Motor neuron (in vitro differentiated cells): ENCODE data around the gene LAMA2. TPM values are rescaled to one million over a fixed set of nuclear protein-coding genes. Genes with fewer than 3 reads are reported as not detected.
A peak's percentile ranks its signal among the peaks of the same experiment; 100 is the strongest.

Experiments used
- ATAC-seq, 8 experiments: fragments of 200-7000 bp; cut with Tn5 transposase; replicated peaks in 6 of 8; 2 replicates each; pipeline ENCODE4 v1.8.0; 2021; ENCODE audit warnings: mild to moderate bottlenecking in 8 of 8, moderate library complexity in 8 of 8
- H3K27ac ChIP-seq, 2 donors: fragments of 250-450 bp; sonication (Bioruptor Pico); 2 replicates each; pipeline ENCODE4 v1.9.0; 2021; ENCODE audit warnings: antibody characterized with exemption in 2 of 2, mild to moderate bottlenecking in 2 of 2, moderate library complexity in 1 of 2
- H3K4me1 ChIP-seq, 2 donors: fragments of 250-450 bp; sonication (Bioruptor Pico); replicated peaks in 1 of 2; 2 replicates each; pipeline ENCODE4 v1.6.1; 2021; ENCODE audit warnings: antibody characterized with exemption in 2 of 2, mild to moderate bottlenecking in 2 of 2, moderate library complexity in 1 of 2
- H3K4me3 ChIP-seq, 5 donors: fragments of 250-450 bp; sonication (Bioruptor Pico); 2 replicates each; pipeline ENCODE4 v1.9.0; 2021; ENCODE audit warnings: antibody characterized with exemption in 5 of 5, mild to moderate bottlenecking in 5 of 5, moderate library complexity in 4 of 5
- WGBS, 10 experiments: fragments of 450-650 bp; shearing (Covaris generic); methylation state at CpG; one replicate each; pipeline ENCODE4 v1.0.0; 2022; 5-methylcytosine and 5-hydroxymethylcytosine counted together
- in situ Hi-C, 9 experiments: fragments of 400-800 bp; cut with MboI; loops; one replicate each; pipeline ENCODE4 v1.15.0; 2021; ENCODE audit warnings: low sequenced_read_pairs in 9 of 9, low pct_unique_long_range_greater_than_20kb in 2 of 9; ENCODE audit not compliant: unreplicated experiment in 9 of 9
- total RNA-seq, 8 experiments: library from RNA; unstranded; fragments of 300-600 nt; gene quantifications; 2 replicates each; pipeline versions ENCODE4 v1.2.3 to v1.2.4, GENCODE V29; 2022

The LAMA2 gene
- total RNA-seq, 8 experiments from 2014 or later: 0.52 to 232 (median 5.1) TPM

DNA sequence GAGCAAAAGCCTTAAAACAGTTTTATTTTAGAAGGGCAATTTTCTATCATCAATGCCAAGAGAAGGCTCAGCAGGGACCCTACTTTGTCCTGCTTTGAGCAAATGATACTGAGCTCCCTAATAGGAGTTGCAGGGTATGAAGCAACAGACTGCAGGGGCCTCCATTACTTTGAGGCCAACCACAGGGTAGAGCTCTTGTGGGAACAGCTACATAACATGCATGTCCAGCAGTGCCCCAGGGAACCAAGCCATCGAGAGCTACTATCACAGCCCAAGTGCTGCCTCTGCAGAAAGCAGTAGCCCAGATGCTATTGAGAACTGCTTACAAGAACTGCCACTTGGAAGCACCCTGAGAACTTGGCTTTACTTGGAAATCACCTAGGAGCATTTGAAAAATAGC lies 222.1 kb downstream of the LAMA2 start:
- Histone ChIP-seq H3K27ac (no peak overlapping the region), H3K4me1 (no peaks in the 10 kb centered on the region), H3K4me3 (no peak overlapping the region)
- peak in 4 of 8 experiments; percentile 58 to 79 (median 74) for ATAC-seq
- WGBS, 10 experiments: 0 to 80% (median 63%) methylated on average over 1 of the region's 1 CpG; no CpG with 5 or more reads in 4 of the 10 experiments
- in situ Hi-C loops: no loop called here

DNA sequence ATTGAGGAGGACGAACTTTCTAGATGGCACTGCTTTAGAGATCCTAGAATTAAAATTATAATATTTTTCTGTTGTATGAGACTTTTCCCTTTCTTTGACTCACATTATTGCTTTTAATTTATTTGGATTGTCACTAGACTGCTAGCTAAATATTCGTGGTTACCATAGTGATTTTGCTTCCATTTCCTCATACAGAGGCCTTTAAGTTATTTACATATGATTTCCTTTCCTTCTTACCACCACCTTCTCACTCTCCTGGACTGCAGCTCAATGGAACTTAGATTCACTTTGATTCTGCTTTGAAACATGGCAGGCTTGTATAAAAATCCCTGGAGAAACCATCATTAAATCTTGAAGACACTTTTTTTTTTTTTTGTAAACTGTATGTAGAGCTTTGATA lies 222.9 kb downstream of the LAMA2 start:
- Histone ChIP-seq H3K4me1 (no peaks in the 10 kb centered on the region), H3K4me3 (no peak overlapping the region), H3K27ac (no peak overlapping the region)
- in situ Hi-C loops: no loop called here
- ATAC-seq: peak in 3 of 8 experiments; percentile 79 to 84 (median 82)
- WGBS, 10 experiments: 0 to 65% (median 51%) methylated on average over 1 to 2 of the region's 2 CpGs

DNA sequence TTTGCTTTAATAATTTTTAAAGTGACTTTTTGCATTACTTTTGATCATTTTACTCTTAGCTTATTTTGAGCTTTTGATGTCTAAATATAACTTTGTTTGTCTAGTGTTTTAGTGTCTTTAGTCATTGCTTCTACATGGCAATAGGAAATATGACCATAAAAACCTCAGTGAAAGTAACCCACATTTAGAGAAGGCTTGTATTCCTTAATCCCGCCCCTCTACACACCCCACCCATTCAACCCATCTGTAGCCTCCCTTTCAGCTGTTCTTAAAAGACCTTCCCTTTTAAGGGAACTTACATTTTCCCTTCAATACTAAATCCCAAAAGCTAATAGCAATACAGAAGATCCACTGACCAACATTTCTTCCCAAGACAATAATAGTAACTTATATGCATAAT lies 225.4 kb downstream of the LAMA2 start:
- 0 to 100% (median 10%) methylated on average over 1 of the region's 1 CpG; no CpG with 5 or more reads in 5 of the 10 experiments for WGBS, 10 experiments
- Histone ChIP-seq H3K4me3 (no peak overlapping the region), H3K27ac (no peak overlapping the region), H3K4me1 (no peaks in the 10 kb centered on the region)
- ATAC-seq: no peak
- in situ Hi-C loops: no loop called here

DNA sequence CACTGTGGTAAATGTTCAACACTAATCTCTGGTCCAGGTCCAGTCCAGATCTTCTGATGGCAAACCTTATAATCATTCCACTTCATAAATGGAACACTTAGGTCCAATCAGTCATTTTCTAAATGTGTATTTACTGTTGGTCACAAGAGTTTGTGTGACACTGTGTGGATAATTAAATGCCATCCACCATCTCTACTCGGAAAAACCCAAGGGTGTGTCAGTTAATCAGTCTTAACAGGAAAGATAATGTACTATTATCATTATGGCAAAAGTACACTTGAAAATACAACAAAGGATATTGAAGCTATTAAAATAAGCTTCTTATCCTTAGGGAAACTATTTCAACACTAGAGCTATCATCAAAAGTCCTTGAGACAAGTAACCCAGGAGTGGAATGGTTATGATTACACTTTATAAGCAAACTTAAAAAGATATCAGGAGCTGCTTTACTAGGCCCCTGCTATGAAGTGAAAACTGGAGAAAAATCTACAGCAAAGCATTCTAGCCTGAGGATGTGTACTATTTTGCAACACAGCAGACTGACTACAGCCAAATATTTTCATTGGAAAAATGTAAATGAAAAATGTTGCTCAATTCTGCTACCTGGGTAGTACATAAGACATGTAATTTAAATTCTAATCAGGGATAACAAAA lies 227.9 kb downstream of the LAMA2 start:
- Histone ChIP-seq H3K4me3 (no peak overlapping the region), H3K4me1 (no peaks in the 10 kb centered on the region), H3K27ac (no peak overlapping the region)
- in situ Hi-C loops: no loop called here
- 44 to 100% (median 79%) methylated on average over 1 of the region's 1 CpG; no CpG with 5 or more reads in 4 of the 10 experiments for WGBS, 10 experiments
- ATAC-seq: peak in 2 of 8 experiments; percentile 39 to 59

DNA sequence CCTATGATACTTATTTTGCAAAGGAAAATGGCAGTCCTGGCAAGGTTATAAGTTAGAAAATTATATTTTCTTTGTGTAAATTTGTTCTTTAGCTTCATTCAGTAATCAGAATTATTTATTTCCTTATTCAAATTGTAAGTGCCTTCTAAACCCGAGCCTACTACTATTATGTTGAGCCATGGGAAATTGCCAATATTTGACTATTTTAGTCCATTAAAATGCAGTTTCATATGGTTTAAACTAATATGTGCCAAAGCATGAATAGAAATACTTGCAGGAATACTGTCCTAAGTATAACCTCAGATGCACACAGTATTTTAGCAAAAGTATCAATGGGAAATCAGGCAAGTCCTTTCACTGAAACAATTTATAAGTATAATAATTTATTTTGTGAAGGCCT lies 228.4 kb downstream of the LAMA2 start:
- no peak overlapping the region for H3K27ac ChIP-seq
- no peaks in the 10 kb centered on the region for H3K4me1 ChIP-seq
- ATAC-seq: no peak
- 0 to 100% (median 86%) methylated on average over 1 of the region's 1 CpG; no CpG with 5 or more reads in 1 of the 10 experiments for WGBS, 10 experiments
- in situ Hi-C loops: no loop called here
- no peak overlapping the region for H3K4me3 ChIP-seq

DNA sequence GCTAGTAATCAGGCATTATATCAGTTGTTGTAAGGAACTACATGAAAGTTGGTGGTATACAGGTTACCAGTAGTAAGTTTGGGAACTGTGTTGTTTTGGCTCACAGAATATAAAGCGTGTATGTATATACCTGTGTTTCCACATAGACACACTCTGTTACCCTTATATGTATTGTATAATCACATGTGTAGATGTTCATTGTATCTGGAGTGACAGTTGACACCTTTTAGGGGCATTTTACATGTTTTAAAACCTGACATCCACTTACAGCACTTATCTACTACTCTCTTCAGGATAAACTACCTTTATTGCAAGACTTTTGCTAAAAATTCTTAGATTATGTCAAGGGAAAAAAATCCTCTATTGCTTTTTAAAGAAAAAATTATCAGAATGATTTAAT lies 228.9 kb downstream of the LAMA2 start:
- H3K27ac ChIP-seq: no peak overlapping the region
- no peak overlapping the region for H3K4me3 ChIP-seq
- in situ Hi-C loops: no loop called here
- H3K4me1 ChIP-seq: no peaks in the 10 kb centered on the region
- no peak for ATAC-seq
- 75 to 100% (median 100%) methylated on average over 1 of the region's 1 CpG; no CpG with 5 or more reads in 4 of the 10 experiments for WGBS, 10 experiments

DNA sequence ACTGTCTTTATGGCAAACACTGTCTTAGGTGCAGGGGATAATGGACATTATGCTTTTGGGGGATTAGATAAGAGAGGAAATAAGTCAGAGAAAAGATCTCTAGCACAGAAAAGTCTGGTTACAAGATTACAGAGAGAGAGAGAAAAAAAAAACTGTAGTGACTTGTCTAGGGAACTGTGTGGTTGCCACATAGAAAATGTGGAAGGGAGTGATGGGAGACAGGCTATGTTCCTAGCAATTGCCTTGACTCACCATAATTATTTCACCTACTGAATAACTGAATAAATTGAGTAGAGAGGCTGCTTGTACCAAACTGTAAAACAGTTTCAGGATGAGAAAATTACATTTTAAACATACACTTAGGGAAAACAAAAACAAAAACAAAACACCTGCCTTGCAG lies 229.7 kb downstream of the LAMA2 start:
- Histone ChIP-seq H3K27ac (no peak overlapping the region), H3K4me3 (no peak overlapping the region), H3K4me1 (no peaks in the 10 kb centered on the region)
- in situ Hi-C loops: no loop called here
- ATAC-seq: peak in 1 of 8 experiments; percentile 55

DNA sequence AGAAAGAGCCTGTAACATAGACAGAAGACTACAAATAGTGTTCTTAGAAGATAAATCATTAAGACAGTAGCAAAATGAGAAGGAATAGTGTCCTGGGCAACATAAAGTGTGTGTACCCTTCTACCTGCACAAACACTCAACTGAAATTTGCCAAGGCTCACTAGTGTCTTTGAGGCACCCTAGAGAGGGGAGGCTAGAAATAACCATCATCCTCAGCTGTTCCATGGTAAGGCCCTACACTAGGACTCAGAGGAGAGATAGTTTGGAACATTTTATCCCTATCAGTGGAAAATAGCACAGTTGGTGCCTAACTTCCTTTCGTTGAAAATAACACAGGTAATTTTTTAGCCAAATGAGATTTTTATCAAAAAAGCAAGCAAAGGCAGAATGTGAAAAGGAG lies 230.7 kb downstream of the LAMA2 start:
- H3K4me1 ChIP-seq: no peaks in the 10 kb centered on the region
- ATAC-seq: peak in 1 of 8 experiments; percentile 31
- in situ Hi-C loops: no loop called here
- H3K27ac ChIP-seq: no peak overlapping the region
- no peak overlapping the region for H3K4me3 ChIP-seq
- WGBS, 10 experiments: 54 to 100% (median 93%) methylated on average over 1 of the region's 1 CpG; no CpG with 5 or more reads in 3 of the 10 experiments

DNA sequence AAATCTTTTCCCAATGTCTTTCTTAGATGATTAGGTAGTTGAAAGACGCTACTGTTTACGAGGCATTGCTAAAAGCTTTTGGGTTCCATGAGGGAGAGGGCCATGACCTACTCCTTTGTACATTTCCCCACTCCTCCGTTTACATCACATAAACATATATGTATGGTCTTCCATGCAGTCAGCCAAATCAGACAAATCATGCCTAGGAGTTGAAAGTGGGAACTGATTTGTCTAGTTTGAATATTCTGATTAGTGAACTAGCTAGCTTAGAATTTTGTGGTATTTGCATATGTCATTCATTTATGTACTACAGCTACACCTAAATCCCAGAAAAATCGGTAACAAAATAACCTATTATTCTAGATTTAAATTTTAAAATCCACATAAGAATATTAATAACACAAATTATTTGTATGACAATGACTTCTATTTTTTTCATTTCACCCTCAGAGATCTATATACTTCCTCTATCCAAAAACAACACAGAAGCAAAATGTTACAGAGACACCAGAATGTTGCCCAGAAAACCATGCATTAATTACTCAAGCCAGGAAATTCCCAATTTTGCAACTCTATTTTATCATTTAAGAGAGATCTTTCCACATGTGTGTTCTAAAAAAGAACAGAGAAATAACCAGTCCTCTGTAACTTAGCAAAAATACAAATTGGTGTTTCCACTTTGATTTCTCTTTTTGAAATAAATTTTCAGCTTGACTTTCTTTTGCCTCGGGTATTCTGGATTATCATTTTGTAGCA lies 231.9 kb downstream of the LAMA2 start:
- ATAC-seq: peak in 3 of 8 experiments; percentile 72 to 77 (median 73)
- in situ Hi-C loops: no loop called here
- 2 to 100% (median 81%) methylated on average over 1 to 5 of the region's 5 CpGs for WGBS, 10 experiments
- no peak overlapping the region for H3K4me3 ChIP-seq
- H3K27ac ChIP-seq: no peak overlapping the region
- H3K4me1 ChIP-seq: no peaks in the 10 kb centered on the region

DNA sequence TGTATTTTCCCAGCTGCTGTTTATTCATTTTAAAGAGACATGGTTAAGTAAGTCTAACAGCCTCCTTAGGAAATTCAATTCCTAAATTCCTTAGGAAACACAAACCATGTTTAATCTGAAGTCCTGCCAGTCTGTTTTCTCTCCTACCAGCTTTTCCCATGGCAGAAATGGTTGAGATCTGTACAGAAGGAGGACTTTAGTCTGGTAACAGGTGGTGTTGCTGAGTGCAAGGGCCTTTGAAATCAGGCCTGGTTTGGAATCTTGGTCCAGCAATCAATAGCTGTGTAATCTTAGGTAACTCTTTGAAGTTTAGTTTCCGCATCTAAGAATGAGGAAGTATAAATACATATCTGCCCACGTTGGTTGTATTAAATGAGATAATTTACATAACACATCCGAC lies 232.5 kb downstream of the LAMA2 start:
- in situ Hi-C loops: no loop called here
- WGBS, 10 experiments: 0 to 100% (median 62%) methylated on average over 1 to 3 of the region's 3 CpGs; no CpG with 5 or more reads in 2 of the 10 experiments
- Histone ChIP-seq H3K4me3 (no peak overlapping the region), H3K27ac (no peak overlapping the region), H3K4me1 (no peaks in the 10 kb centered on the region)
- peak in 1 of 8 experiments; percentile 43 for ATAC-seq

DNA sequence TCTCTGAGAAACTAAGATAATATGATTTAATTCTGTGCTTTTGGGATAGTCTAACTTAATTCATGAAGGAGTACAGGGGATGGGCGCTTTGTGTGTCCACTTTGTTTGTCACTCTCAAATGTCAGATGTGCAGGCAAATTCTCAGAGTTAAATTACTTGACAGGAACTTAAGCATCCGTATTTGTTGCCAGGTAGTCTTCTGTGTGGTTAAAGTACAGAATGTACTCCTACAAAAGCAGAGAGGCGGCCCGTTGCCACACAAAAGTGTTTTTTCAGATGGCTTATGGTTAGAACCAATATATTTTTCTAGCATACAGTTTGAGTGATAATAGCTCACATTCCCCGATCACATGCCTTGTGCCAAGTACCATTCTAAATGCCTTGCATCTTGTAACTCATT lies 234.4 kb downstream of the LAMA2 start:
- no peak overlapping the region for H3K4me3 ChIP-seq
- 34 to 100% (median 69%) methylated on average over 1 to 5 of the region's 5 CpGs for WGBS, 10 experiments
- ATAC-seq: no peak
- no peak overlapping the region for H3K27ac ChIP-seq
- in situ Hi-C loops: no loop called here
- peaks cover 0 to 3% of the 10 kb centered on the region in 2 donors for H3K4me1 ChIP-seq

DNA sequence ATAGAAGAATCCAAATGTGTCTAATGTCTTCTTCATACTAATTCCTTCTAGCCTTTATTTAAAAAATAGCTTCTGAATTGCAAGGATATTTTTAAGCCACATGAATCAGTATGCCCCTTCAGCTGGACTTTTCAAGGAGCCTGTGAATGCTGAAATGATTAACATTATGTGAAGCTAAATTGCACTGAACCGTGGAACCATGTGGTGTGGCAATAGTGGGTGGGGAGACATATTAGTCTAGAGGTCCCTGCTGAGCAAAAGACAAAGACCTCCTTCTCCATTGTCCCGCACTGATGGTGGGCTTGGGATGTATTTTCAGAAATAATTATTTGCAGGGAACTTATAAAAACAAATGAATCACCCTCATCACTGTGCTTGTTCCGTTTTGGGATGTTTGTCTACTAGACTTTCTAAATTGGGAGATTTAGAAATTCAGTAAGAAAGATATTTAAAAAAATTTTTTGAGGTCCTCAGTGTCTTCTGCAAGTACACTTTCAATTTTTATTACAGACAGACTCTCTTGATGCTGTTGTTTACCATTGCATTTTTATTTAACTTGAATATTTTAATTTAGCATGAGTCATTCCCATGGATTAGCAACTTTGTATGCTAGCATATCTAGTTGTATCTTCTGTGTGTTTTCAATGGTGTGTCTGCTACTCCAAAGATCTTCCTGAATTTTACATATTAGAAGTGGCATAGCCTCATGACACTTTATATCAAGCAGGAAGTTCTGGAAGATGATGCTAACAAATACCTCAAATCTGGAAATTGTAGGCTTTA lies 238.1 kb downstream of the LAMA2 start:
- peak in 3 of 8 experiments; percentile 92 to 95 (median 94) for ATAC-seq
- WGBS, 10 experiments: 0 to 88% (median 52%) methylated on average over 1 to 3 of the region's 3 CpGs; no CpG with 5 or more reads in 1 of the 10 experiments
- H3K4me1 ChIP-seq: peaks cover 0 to 3% of the 10 kb centered on the region in 2 donors
- in situ Hi-C loops: no loop called here
- H3K4me3 ChIP-seq: no peak overlapping the region
- no peak overlapping the region for H3K27ac ChIP-seq

DNA sequence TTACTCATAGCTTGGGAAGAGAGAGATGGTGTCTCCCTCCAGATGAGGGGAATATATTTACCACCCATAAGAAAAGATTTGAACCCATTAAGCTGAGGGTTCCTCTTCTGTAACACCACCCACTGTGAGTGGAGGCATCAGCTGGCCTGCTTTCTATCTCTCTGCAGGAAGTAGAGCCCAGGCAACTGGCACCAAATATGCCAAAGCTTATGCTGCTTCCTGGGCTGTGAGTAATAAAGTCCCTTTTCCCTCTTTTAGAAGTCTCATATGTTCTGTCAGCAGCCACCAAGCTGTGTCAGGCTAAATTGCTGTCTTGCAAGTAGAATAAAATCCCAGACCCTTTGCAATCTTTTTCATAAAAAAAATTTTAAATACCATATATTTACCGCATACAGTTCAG lies 241.4 kb downstream of the LAMA2 start:
- in situ Hi-C loops: no loop called here
- ATAC-seq: no peak

More for the DNA sequence above, 241.4 kb downstream of the LAMA2 start:
- Histone ChIP-seq H3K4me1 (peaks cover 0 to 3% of the 10 kb centered on the region in 2 donors), H3K27ac (no peak overlapping the region), H3K4me3 (no peak overlapping the region)
- 60 to 100% (median 94%) methylated on average over 1 of the region's 1 CpG; no CpG with 5 or more reads in 2 of the 10 experiments for WGBS, 10 experiments
